Measurements from ENCODE around the gene SERTAD1.
"Not testable (repeated sequence)": the region's sequence is repeated elsewhere in the genome, so short reads cannot be mapped to it uniquely, and the experiment has no call there.

Gene SERTAD1

GRCh38 chr19:40425450-40426287 lies at the start of gene SERTAD1:
Gene SERTAD1, minus strand, starts transcription at chr19:40425992. Its CDS starts 2,446 bp downstream, at chr19:40423546.
- Mint-ChIP-seq H3K36me3 (ENCODE audit: low read depth) (peaks cover 10% of the 10 kb centered on the region), H3K9me3 (no peaks in the 10 kb centered on the region), H3K27ac (peak within 1 kb of the TSS; percentile 96), H3K4me1 (ENCODE audit: low read depth) (peaks cover 17% of the 10 kb centered on the region), H3K4me3 (peak within 1 kb of the TSS; percentile 94), H3K27me3 (ENCODE audit: low read depth) (no peaks in the 10 kb centered on the region)

GRCh38 chr19:40474737-40475136 lies 48.9 kb upstream of the SERTAD1 start:
- peaks cover 4% of the 10 kb centered on the region for H3K27me3 Mint-ChIP-seq (ENCODE audit: low read depth)
- H3K36me3 Mint-ChIP-seq (ENCODE audit: low read depth) = no peaks in the 10 kb centered on the region
- H3K9me3 Mint-ChIP-seq = no peaks in the 10 kb centered on the region
- no peak overlapping the region for H3K27ac Mint-ChIP-seq
- H3K4me1 Mint-ChIP-seq (ENCODE audit: low read depth) = no peaks in the 10 kb centered on the region
- H3K4me3 Mint-ChIP-seq = no peak overlapping the region

- H3K9me3 Mint-ChIP-seq = no peaks in the 10 kb centered on the region
- no peaks in the 10 kb centered on the region for H3K36me3 Mint-ChIP-seq (ENCODE audit: low read depth)
- no peak overlapping the region for H3K4me3 Mint-ChIP-seq
- H3K27me3 Mint-ChIP-seq (ENCODE audit: low read depth) = peaks cover 20% of the 10 kb centered on the region
- no peaks in the 10 kb centered on the region for H3K4me1 Mint-ChIP-seq (ENCODE audit: low read depth)
- H3K27ac Mint-ChIP-seq = no peak overlapping the region
Observed at GRCh38 chr19:40472516-40472915, 46.7 kb upstream of the SERTAD1 start.

GRCh38 chr19:40471111-40471510 lies 45.3 kb upstream of the SERTAD1 start:
- Mint-ChIP-seq H3K4me1 (ENCODE audit: low read depth) (peaks cover 6% of the 10 kb centered on the region), H3K4me3 (no peak overlapping the region), H3K27me3 (ENCODE audit: low read depth) (peaks cover 25% of the 10 kb centered on the region), H3K9me3 (no peaks in the 10 kb centered on the region), H3K36me3 (ENCODE audit: low read depth) (peaks cover 6% of the 10 kb centered on the region), H3K27ac (no peak overlapping the region)

- peaks cover 6% of the 10 kb centered on the region for H3K36me3 Mint-ChIP-seq (ENCODE audit: low read depth)
- no peak overlapping the region for H3K4me3 Mint-ChIP-seq
- peaks cover 16% of the 10 kb centered on the region for H3K4me1 Mint-ChIP-seq (ENCODE audit: low read depth)
- no peak overlapping the region for H3K27ac Mint-ChIP-seq
- no peaks in the 10 kb centered on the region for H3K9me3 Mint-ChIP-seq
- peaks cover 29% of the 10 kb centered on the region for H3K27me3 Mint-ChIP-seq (ENCODE audit: low read depth)
Observed at GRCh38 chr19:40469011-40469410, 43.2 kb upstream of the SERTAD1 start.

- peaks cover 29% of the 10 kb centered on the region for H3K27me3 Mint-ChIP-seq (ENCODE audit: low read depth)
- H3K27ac Mint-ChIP-seq = peak within 1 kb of the TSS; percentile 61
- H3K36me3 Mint-ChIP-seq (ENCODE audit: low read depth) = peaks cover 6% of the 10 kb centered on the region
- H3K4me1 Mint-ChIP-seq (ENCODE audit: low read depth) = peaks cover 18% of the 10 kb centered on the region
- H3K9me3 Mint-ChIP-seq = no peaks in the 10 kb centered on the region
- H3K4me3 Mint-ChIP-seq = peak within 1 kb of the TSS; percentile 80
Observed at GRCh38 chr19:40466985-40467734, 41.4 kb upstream of the SERTAD1 start, which contains the start of gene SPTBN4. Gene SPTBN4, plus strand, starts transcription at chr19:40467001. Its CDS starts 5,621 bp downstream, at chr19:40472622.

GRCh38 chr19:40466219-40466984 lies 40.6 kb upstream of the SERTAD1 start:
- Mint-ChIP-seq H3K4me1 (ENCODE audit: low read depth) (peaks cover 20% of the 10 kb centered on the region), H3K4me3 (peak overlapping the region; percentile 80), H3K36me3 (ENCODE audit: low read depth) (peaks cover 6% of the 10 kb centered on the region), H3K27ac (peak overlapping the region; percentile 61), H3K9me3 (no peaks in the 10 kb centered on the region), H3K27me3 (ENCODE audit: low read depth) (peaks cover 29% of the 10 kb centered on the region)

GRCh38 chr19:40465557-40466218 lies 39.9 kb upstream of the SERTAD1 start, which contains the start of gene BLVRB:
Gene BLVRB, minus strand, starts transcription at chr19:40465745. Its CDS starts 57 bp downstream, at chr19:40465688.
- Mint-ChIP-seq H3K27ac (peak within 1 kb of the TSS; percentile 61), H3K36me3 (ENCODE audit: low read depth) (peaks cover 6% of the 10 kb centered on the region), H3K4me1 (ENCODE audit: low read depth) (peaks cover 20% of the 10 kb centered on the region), H3K27me3 (ENCODE audit: low read depth) (peaks cover 29% of the 10 kb centered on the region), H3K4me3 (peak within 1 kb of the TSS; percentile 80), H3K9me3 (no peaks in the 10 kb centered on the region)

- Mint-ChIP-seq H3K9me3 (no peaks in the 10 kb centered on the region), H3K4me1 (ENCODE audit: low read depth) (peaks cover 20% of the 10 kb centered on the region), H3K27me3 (ENCODE audit: low read depth) (peaks cover 29% of the 10 kb centered on the region), H3K27ac (peak overlapping the region; percentile 61), H3K4me3 (peak overlapping the region; percentile 80), H3K36me3 (ENCODE audit: low read depth) (peaks cover 6% of the 10 kb centered on the region)
Observed at GRCh38 chr19:40465025-40465556, 39.3 kb upstream of the SERTAD1 start.

GRCh38 chr19:40464059-40465024 lies 38.5 kb upstream of the SERTAD1 start:
- Mint-ChIP-seq H3K4me3 (peak overlapping the region; percentile 80), H3K9me3 (no peaks in the 10 kb centered on the region), H3K27me3 (ENCODE audit: low read depth) (peaks cover 29% of the 10 kb centered on the region), H3K36me3 (ENCODE audit: low read depth) (peaks cover 6% of the 10 kb centered on the region), H3K27ac (no peak overlapping the region), H3K4me1 (ENCODE audit: low read depth) (peaks cover 20% of the 10 kb centered on the region)

- Mint-ChIP-seq H3K27me3 (ENCODE audit: low read depth) (peaks cover 22% of the 10 kb centered on the region), H3K4me1 (ENCODE audit: low read depth) (peaks cover 20% of the 10 kb centered on the region), H3K4me3 (peak overlapping the region; percentile 25)
- H3K36me3 Mint-ChIP-seq (ENCODE audit: low read depth); H3K27ac Mint-ChIP-seq; H3K9me3 Mint-ChIP-seq: not testable (repeated sequence)
Observed at GRCh38 chr19:40463587-40464037, 37.8 kb upstream of the SERTAD1 start.

- no peaks in the 10 kb centered on the region for H3K9me3 Mint-ChIP-seq
- no peak overlapping the region for H3K4me3 Mint-ChIP-seq
- peaks cover 6% of the 10 kb centered on the region for H3K36me3 Mint-ChIP-seq (ENCODE audit: low read depth)
- H3K27me3 Mint-ChIP-seq (ENCODE audit: low read depth) = peaks cover 10% of the 10 kb centered on the region
- H3K4me1 Mint-ChIP-seq (ENCODE audit: low read depth) = peaks cover 20% of the 10 kb centered on the region
- no peak overlapping the region for H3K27ac Mint-ChIP-seq
Observed at GRCh38 chr19:40461669-40462221, 36.0 kb upstream of the SERTAD1 start.

Data from T-helper 1 cell treated with Interleukin-12 subunit alpha and Interleukin-12 subunit beta and Interleukin-4 antibody, amounts not matched to agents 30 μg/mL and 1 μg/mL, for 36 hours (primary cell).